ENCODE measurements around the gene ACY1.
A peak's percentile ranks its signal among the peaks of the same experiment; 100 is the strongest.
"Not testable (repeated sequence)": the region's sequence is repeated elsewhere in the genome, so short reads cannot be mapped to it uniquely, and the experiment has no call there.

Gene ACY1

DNA sequence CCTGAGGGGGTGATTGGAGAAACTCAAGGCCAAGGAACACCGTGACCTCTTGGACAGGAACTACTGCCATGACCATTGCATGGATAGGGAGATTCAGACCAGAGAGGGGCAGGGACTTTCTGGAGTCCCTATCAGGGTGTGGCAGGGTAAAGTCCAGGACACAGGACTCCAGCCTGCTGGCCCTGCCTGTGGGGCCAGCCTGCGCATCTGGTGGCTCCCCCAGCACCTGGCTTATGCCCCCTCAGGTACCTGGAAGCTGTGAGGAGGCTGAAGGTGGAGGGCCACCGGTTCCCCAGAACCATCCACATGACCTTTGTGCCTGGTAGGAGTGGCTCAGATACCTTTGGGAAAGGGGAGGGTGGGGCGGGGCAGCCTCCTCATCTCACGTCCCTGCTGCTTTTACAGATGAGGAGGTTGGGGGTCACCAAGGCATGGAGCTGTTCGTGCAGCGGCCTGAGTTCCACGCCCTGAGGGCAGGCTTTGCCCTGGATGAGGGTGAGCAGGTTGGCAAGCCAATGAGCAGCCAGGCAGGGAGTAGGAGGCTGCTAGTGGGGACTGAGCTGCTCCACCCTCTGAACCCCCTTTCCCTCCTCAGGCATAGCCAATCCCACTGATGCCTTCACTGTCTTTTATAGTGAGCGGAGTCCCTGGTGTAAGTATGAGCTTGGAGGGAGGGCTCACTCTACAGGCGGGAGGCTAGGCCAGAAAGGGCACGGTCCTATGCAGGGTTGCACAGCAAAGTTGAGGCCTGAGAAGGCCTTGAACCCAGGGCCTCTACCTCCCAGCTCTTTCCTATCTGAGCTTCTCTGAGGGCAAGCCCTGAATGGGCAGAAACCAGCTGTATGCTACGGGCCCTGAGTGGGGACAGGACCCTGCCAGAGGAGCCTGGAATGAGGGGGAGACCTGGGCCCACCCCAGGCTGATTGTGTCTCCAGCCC is 2.9 kb downstream of the ACY1 start:
- DNase-seq = no peak

DNA sequence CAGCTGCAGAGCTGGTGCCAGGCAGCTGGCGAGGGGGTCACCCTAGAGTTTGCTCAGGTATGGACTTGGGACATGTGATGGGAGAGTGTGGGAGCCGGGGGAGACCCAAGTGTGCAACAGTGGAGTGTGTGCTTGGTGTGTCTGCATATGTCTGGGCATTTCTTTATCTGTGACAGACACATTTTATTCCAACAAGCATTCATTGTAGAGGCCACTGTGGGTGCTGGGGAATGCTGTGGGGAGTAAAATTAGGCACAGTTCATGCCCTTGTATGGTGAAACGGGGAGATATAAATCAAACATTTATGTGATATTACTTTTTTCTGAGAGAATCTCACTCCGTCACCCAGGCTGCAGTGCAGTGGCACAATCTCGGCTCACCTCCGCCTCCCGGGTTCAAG is 4.2 kb downstream of the ACY1 start:
- DNase-seq = no peak

DNA sequence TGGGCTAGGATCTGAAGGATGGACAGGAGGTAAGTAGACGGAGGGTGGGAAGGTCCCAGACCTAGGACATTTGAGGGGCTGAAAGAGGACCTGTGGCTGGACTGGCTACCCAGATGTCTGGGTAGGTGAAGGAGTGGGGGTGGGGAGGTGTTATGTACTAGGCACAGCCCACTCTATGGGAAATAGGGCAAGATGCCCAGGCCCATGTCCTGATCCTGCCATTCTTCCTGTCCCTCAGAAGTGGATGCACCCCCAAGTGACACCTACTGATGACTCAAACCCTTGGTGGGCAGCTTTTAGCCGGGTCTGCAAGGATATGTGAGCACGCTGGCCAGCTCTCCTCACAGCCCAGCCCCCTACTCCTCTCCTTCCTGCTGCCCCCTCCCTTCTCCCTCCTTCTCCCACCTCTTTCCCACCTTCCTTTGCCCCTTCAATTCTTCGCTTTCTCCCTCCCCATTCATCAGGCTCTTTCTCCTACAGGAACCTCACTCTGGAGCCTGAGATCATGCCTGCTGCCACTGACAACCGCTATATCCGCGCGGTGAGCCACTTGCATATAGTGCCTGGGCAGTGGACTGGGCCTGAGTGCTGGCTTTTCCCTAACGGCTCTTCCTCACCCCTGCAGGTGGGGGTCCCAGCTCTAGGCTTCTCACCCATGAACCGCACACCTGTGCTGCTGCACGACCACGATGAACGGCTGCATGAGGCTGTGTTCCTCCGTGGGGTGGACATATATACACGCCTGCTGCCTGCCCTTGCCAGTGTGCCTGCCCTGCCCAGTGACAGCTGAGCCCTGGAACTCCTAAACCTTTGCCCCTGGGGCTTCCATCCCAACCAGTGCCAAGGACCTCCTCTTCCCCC is 5.2 kb downstream of the ACY1 start:
- no peak for DNase-seq

DNA sequence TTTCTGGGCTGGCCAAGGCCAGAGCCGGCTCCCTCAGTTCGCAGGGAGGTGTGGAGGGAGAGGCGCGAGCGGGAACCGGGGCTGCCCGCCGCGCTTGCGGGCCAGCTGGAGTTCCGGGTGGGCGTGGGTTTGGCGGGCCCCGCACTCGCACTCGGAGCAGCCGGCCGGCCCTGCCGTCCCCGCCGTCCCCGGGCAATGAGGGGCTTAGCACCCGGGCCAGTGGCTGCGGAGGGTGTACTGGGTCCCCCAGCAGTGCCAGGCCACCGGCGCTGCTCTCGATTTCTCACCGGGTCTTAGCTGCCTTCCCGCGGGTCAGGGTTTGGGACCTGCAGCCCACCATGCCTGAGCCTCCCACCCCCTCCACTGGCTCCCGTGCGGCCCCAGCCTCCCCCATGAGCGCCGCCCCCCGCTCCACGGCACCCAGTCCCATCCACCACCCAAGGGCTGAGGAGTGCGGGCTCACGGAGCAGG is 7.2 kb downstream of the ACY1 start:
- not testable (repeated sequence) for DNase-seq

DNA sequence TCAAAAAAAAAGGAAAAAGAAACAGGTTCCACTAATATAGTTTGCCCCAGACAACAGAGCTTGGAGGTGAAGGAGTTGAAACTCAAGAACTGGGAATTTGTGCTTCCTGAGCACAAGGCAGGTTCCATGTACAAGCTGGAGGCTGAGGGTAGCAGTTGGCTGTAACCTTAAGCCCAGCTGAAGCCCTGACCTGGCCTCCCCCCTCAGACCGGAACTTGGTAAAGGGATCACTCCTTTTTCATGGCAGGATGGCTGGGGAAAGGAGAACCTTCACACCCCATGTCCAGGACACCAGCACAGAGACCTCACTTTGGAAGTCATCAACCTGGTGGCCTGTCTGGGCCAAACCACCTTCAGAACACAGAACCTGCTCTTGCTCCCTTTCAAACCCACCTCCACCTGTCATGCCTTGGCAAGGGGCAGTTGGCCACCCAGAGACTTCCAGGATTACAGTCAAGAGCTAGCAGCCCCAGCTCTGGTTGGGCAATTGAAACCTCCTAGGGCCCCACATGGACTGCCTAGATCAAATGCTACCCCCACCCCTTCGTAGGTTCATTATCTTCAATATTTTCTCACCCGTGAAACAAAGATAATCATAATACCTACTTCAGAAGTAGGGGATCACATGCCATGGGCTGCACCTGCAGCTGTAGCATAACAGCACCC is 8.8 kb downstream of the ACY1 start:
- DNase-seq = no peak

DNA sequence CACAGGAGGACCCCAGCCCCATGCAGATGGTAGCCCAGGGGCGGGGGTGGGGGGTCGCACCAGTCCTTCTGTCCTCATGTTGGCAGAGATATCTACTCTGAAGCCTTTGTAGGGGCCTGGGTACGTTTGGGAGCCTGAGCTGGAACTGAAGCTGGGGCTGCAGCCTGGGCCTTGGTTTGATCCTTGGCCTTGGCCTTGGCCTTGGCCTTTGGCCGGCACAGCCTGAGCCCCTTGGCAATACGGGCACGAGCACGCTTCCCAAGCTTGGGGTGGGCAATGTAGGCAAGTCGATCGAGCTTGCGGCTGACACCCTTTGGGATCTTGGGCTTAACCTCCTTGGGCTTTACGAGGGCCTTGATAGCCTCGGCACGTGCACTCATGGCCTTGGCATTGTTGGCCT is 10.3 kb downstream of the ACY1 start:
- not testable (repeated sequence) for DNase-seq

DNA sequence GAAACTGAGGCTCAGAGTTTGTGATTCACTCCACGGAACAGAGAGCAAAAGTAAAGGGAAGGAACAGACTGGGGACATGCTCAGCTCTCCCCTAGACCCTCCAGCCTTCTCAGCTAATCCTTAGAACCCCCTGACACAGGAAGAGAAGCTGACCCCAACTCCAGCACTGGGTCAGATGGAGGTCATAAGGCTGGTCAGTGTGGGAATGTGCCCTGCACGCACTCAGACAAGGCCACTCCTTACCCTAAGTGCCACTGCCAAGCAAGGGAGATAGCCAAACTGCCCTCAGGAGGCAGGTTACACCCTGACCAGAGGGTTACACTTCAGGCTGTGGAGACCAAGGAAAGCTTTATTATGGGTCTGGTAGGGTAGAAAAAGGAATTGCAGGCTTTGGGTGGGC is 11.2 kb downstream of the ACY1 start:
- DNase-seq = no peak

DNA sequence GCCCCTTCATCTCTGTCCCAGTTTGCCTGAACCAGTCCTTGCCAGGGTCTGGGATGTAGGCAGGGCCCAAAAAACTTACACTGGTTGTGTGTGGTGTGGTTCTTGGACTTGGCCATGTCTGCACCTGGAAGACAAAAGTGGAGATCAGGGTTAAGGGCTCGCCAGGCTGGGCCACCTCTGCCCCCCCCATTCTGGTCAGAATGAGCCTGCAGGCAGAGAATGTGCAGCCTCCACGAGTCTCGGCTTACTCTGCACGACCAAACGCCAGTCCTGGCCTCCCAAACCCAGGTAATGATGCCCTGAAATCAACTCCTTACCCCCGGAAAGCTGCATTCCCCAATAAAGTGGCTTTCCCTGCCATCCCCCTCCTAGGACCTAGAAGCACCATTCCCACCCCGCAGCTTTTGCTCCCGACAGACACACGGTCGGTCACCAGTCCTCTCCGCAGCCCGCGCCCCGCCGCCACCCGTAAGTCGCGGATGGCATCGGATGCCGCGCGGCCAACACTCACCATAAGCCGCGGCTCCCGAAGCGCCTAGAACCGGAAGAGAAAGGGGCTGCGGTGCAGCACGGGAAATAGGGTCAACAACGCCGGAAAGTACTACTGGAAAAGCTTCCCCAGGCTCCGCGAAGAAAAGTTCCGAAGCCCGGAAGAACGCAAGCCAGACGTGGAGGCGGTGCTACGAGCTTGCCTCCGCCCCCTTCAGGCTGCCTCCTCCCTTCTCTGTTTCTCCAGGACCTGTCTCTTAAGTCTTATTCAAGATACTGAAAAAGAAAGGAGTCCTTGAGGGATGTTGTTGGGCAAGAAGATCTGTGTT is 12.2 kb downstream of the ACY1 start, which contains the start of gene RPL29:
TSS of gene RPL29 (minus strand) at position 550 of the 818 bp plus-strand sequence. CDS start at position 116, 434 bp downstream.
- peak; percentile 96 for DNase-seq

DNA sequence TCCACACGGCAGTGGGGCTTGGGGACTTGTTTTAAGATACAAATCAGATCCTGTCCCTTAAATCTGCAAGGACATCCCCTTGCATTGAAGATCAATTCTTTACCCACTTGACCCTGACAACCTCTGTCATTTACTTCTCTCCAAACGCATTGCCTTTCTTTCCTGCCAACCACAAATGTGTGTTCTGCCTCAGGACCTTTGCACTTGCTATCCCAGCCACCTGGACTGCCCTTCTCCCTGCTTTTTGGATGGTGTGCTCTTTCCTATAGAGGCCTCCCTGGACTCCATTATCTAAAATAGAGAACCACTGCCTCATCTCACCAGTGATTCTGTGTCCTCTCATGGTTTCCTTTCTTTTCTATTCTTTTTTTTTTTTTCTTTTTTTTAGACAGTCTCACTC is 13.8 kb downstream of the ACY1 start:
- no peak for DNase-seq

DNA sequence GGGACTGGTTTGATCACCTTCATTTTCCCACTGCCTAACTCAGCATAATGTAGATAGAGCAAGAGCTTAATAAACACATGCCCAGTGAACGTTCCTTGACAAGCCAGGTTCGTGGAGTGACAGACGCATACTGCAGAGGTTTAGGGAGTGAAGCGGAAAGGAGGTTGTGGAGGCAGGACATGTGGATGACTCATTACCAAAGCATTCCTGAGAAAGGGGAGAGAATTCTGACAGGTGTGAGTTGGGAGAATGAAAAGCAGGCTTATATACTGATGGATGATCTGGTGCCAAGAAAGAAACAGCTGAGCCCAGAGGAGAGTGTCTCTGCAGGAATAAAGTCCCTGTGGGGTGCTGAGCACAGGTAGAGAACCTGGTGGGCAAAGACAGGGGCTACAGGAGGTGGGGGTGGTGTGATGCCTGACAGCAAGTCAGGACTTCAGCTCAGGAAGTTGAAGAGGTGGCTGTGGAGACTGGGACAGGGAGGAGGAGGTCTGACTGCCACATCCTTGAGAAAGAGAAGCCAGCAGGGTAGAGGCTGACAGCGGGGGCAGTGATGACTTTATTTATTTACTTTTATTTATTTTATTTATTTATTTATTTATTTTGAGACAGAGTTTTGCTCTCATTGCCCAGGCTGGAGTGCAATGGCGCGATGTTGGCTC is 14.7 kb downstream of the ACY1 start:
- no peak for DNase-seq

DNA sequence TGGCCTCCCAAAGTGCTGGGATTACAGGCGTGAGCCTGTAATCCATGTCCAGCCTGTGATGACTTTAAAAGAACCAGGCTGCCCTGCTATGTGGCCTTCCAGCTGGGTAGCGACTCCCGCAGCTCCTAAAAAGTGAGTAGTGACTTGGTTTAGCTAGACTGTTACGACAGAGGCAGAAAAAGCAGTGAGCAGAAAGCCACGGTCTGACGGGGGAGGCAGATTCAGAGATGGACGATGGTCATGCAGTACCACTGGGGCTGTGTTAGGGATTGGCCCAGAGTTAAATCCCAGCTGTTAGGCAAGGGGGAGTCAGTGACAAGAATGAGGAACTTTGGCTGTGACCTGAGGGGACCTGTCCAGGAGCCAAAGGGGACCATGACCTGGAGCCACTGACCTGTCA is 15.4 kb downstream of the ACY1 start:
- no peak for DNase-seq

DNA sequence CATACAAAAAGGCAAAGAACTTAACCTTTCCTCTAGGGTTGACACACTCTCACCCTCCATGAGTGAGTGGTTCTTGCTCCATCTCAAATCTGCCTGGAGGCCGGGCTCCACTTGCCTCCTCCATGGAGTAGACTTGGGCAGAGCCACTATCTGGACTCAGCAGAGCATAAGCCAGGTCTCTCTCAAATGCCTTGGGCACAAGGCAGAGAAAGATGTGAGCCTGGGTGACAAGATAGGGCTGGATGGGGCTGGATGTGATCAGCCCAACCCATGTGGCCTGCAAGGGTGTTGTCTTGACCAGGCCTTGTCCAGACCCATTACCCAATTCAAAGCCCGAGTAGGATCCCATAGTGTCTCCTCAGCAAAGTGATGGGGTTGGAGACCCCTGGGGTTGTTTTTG is 16.5 kb downstream of the ACY1 start:
- DNase-seq = no peak

DNA sequence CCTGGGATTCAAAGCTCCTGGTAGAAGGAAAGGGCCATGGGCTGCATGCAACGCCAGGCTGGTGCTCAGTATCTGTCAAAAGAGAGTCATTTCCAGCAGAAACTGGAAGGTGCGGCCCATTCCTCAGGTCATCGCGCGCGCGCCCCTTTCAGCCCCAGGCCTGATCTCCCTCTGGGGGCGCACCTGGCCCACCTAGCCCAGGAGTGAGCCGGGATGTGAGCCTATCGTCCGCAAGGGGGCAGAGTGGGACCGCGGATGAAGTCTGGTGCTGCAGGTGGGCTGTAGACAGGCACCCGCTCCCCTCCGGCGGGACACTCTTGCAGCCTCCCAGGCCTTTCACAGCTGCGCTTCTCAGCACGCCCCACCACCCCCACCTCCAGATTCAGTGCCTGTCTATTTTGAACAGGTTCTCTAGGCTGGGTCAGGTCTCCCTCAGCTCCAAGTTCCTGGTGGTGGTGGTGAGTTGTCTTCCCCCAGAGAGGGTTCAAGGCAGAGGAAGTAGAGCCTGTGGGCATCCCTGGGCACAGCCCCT is 18.2 kb downstream of the ACY1 start:
- DNase-seq = peak; percentile 80

DNA sequence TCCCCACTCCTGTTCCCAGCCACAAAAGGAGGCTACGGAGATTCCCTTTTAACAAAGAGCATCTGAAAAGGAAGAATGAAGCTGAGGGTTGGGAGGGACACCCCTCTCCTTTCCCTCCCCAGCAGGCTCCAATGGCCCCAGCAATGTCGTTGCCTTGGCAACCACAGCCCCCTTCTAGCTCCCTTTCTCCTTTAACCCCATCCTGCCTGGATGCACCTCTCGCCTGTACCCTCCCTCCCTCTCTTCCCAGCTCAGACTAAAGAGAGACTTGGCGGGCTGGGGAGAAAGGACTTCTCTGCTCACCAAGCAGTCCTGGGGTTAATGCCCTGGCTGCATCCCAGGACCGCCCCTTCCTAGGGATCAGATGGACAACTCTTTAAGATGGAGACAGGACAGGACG is 19.4 kb downstream of the ACY1 start:
- DNase-seq = no peak

DNA sequence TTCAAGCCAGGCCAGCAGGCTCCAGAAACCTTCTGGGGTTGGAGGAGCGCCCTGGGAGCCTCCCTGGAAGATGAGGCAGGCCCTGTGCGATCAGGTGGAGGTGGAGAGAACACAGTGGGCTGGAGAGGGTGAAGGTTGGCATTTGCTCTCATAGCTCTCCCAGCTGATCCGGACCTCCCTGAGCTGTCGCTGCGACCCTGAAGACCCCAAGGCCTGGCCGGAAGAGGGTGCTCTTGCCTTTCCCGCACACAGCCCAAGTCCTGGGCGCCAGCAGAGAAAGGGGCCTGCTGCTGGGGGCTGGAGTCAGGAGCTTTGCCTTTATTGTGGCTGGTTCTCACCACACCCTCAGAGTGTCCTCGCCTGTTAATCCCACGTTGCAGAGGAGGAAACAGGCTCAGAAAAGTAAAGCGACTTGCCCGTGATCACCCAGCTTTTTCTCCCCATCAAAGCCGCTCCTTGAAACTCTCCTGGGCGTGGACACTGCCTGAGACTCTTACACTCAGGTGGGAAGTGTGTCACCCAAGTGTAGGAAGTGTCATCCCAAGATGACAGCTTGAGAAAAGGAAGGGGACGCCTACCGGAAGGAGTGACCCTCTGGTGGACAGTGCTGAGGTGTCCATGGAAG is 20.9 kb downstream of the ACY1 start:
- DNase-seq = no peak

DNA sequence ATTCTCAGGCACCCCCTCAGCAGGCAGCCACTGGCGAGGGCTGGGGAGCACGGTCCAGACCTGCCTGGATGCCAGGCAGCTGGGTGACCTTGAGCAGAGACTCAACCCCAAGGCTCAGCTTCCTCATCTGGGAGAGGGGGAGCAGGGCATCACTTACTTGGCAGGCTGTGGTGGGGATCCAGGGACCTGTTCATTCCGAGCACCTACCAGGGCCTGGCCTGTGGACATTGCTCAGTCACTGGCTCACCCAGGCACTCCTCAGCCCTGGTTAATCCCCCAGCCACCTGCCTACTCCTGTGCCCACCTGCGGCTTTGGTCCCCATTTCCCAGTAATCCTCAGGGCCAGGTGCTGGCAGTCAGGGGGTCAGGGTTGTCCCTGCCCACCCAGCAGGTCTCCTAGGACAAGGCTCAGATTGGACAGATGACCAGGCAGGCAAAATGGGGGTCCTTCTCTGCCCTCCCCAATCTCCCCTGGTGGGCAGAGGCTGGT is 21.6 kb downstream of the ACY1 start:
- no peak for DNase-seq

DNA sequence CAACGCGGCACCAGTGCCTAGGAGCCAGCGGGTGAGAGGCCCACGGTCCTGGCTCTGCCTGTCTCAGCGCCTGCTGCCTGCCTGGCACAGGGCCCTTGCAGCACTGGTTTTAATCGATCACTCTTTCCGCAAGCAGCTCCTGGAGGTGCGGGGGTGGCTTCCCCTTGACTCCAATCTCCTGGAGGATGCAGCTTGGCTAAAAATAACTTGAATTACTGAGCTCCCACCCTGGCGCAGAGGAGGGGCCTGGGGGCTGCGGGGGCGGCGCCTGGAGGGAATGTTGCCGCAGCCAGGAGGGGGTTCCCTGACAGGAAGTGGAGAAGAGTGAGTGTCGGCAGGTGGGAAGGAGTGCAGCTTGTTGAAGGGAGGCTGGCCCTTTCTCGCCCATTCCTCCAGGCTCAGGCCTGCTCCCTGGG is 22.2 kb downstream of the ACY1 start:
- no peak for DNase-seq

DNA sequence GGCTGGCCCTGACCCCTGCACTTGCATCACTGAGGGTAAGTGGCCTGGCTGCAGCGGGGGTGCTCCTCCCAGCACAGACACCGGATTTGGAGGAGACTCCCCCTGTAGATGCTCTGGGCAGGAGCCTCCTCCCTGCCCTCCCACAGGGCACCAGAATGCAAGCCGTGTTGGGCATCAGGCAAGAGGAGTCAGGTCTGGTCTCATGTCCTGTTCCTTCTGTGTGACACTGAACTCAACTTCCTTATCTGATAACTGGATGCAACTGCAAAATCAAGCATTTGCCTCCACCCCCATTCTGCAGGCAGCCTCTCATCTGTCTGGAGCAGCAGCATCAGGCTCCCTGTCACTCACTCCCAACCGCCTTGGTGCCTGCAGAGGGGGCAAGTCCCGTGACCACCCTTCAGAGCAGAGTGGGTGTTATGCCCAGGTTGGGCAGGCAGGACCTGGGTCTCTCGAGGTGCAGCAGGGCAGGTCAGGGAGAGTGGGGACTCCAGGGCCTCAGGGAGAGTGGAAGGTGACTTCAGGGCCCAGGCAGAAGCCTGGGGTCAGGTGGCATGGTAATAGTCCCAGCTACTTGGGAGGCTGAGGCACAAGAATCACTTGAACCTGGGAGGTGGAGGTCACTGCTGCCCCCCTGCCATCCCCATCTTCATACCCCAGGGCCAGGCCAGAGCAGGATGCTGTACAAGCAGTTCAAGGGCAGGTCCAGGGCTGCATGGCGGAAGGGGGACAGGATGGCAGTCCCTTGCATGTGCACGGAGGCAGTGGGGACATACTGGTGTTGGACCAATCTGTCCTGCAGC is 22.9 kb downstream of the ACY1 start:
- no peak for DNase-seq

DNA sequence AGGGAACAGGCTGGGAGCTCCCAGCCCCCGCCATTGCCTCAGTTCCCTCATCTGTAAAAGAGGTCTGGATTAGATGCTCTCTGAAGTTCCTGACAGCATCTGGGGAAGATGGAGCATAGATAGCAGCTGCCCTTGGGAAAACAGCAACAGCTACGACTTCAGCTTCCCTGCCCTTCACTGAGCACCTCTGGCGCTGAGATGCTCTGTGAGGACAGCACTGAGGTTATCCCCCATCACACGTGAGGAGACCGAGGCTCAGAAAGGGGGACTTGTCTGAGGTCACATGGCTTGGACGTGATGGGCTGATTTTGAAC is 23.4 kb downstream of the ACY1 start:
- DNase-seq = no peak

DNA sequence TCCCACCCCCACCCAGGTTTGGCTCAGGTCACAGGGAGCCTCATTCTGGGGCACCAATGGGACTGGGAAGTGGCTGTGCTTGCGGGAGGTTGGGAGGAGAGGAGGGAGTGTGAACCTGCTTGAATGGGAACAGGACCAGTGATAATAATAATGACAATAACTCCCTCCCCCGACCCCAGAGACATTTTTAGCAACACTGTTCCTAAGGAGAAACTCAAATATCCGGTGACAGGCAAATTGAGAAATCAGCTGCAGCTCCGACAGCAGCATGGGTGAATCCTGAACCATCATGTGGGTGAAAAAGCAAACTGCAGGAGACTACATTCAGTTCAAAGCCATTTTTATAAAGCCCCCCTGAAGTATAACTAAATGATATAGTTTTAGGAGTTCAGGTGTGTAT is 24.0 kb downstream of the ACY1 start:
- no peak for DNase-seq
